Keratinocyte (primary cell): Measurements from ENCODE around the gene STRBP.

Source experiments
- EZH2 ChIP-seq: IDR thresholded peaks from one replicate; pipeline ENCODE4 v1.6.1; 2012; ENCODE audit warnings: inconsistent platforms, mild to moderate bottlenecking, low read length, moderate library complexity
- TF ChIP-seq, protein P1 (sequence below), 3 experiments: IDR thresholded peaks in 1 of 3; conservative IDR thresholded peaks in 1 of 3; optimal IDR thresholded peaks in 1 of 3; 2 replicates in 2 of 3; 3 replicates in 1 of 3; pipeline versions ENCODE3 to v1.5.1; 2011; ENCODE audit warnings: low read length in 3 of 3, mild to moderate bottlenecking in 3 of 3, moderate library complexity in 2 of 3, control low read depth in 1 of 3, inconsistent platforms in 1 of 3; ENCODE audit not compliant: insufficient read depth in 2 of 3; ENCODE audit errors: extremely low read depth in 1 of 3

DNA sequence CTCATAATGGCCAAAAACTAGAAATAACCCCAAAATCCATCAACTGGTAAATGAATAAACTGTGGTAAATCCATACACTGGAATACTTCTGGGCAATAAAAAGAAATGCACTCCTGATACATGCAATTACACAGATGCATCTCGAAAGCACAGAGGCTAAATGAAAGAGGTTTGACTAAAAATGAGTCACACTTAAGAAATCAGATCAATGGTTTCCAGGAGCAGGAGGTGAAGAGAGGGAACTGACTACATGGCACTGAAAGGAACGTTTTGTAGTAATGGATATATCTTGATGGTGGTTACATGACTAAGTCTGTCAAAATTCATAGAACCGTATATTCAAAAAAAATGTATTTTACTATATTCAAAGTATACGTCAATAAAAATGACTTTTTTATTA is 42.4 kb downstream of the STRBP start:
- no peak for TF ChIP-seq EZH2
- TF ChIP-seq, protein P1, sequence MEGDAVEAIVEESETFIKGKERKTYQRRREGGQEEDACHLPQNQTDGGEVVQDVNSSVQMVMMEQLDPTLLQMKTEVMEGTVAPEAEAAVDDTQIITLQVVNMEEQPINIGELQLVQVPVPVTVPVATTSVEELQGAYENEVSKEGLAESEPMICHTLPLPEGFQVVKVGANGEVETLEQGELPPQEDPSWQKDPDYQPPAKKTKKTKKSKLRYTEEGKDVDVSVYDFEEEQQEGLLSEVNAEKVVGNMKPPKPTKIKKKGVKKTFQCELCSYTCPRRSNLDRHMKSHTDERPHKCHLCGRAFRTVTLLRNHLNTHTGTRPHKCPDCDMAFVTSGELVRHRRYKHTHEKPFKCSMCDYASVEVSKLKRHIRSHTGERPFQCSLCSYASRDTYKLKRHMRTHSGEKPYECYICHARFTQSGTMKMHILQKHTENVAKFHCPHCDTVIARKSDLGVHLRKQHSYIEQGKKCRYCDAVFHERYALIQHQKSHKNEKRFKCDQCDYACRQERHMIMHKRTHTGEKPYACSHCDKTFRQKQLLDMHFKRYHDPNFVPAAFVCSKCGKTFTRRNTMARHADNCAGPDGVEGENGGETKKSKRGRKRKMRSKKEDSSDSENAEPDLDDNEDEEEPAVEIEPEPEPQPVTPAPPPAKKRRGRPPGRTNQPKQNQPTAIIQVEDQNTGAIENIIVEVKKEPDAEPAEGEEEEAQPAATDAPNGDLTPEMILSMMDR (optimal IDR thresholded peaks at IDR 0.05 in 1 of 3, IDR thresholded peaks at IDR 0.05 in 1 of 3, conservative IDR thresholded peaks at IDR 0.05 in 1 of 3; ENCODE audit: extremely low read depth in 1 of 3, insufficient read depth in 2 of 3, low read length in 3 of 3): no peak
